ENCODE results near the gene TRIM49C. TPM values are rescaled to one million over a fixed set of nuclear protein-coding genes. Genes with fewer than 3 reads are reported as not detected.
"Not testable (repeated sequence)": the region's sequence is repeated elsewhere in the genome, so short reads cannot be mapped to it uniquely, and the experiment has no call there.

TRIM49C gene, protein sequence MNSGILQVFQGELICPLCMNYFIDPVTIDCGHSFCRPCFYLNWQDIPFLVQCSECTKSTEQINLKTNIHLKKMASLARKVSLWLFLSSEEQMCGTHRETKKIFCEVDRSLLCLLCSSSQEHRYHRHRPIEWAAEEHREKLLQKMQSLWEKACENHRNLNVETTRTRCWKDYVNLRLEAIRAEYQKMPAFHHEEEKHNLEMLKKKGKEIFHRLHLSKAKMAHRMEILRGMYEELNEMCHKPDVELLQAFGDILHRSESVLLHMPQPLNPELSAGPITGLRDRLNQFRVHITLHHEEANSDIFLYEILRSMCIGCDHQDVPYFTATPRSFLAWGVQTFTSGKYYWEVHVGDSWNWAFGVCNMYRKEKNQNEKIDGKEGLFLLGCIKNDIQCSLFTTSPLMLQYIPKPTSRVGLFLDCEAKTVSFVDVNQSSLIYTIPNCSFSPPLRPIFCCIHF
- total RNA-seq: not detected

- CTCF ChIA-PET, POLR2A ChIA-PET: not testable (repeated sequence)
Measured at GRCh38 chr11:90030806-90031205, at the start of gene TRIM49C. Gene TRIM49C (plus strand): TSS chr11:90031106. CDS start chr11:90035212, 4,106 bp downstream.

DNA sequence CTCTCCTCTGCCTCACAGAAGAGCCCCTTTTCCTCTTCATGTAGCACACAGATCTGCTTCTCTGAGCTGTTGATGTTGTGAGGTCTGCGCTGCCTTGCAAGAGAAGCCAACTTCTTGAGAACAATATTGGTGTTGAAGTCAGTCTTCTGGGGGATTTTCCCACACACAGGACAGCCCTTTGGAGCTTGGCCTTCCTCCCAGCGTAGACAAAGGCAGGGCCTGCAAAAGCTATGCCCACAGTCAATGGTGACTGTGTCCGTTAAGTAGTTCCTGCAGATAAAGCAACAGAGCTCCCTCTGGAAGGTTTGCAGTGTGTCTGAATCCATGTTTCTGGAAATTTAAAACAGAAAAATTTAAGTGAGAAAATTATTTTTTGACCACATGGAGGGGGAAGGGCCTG, 6.7 kb upstream of the TRIM49C start:
- CTCF ChIA-PET, POLR2A ChIA-PET: not testable (repeated sequence)

DNA sequence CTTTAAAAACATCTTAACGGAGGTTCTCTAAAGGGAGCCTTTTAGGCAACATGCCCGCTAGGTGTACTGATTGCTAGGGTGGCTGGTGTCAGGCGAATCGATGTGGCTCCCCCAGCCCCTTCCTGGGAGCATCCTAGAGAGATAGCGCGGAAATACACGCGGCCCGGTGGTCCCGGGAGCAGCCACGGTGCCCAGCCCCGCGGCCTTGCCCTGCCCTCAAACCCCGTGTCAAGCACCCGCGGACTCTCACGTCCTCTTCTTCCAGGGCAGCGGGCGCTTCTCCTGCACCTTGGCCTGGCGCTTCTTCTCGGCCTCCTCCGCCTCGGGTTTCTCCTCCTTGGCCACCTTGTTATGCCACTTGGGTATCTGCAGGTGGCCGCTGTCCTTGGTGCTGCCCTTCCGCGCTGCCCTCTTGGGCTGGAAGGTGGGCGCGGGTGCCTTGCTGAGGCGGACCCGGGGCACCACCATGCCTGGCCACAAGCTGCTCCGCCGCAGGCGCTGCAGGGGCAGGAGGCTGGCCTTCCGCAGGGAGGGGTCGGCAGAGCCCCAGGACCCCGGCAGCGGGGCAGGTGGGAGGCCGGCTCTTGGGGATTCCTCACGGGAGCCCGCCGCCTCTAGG, 20.8 kb downstream of the TRIM49C start:
- CTCF ChIA-PET, POLR2A ChIA-PET: not testable (repeated sequence)

- POLR2A ChIA-PET, CTCF ChIA-PET: not testable (repeated sequence)
Measured at GRCh38 chr11:90052311-90052710, 21.4 kb downstream of the TRIM49C start.

DNA sequence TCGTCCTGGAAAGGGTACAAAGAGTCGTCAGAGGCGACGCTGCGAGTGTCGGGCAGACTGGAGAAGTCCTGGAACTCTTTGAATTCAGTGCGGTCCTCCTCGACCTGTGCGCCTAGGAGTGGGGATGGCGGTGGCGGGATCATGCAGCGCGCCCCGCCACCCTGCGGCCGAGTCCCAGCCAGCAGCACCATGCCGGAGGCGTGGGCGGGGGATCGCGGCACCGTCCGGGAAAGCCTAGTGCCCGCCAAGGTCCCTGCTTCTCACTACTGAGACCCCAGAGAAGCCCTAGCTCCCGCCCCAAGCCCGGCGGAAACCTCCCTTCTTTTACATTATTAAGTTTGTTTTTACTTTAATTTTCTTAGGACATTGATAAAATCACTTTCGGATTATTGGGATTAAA, 22.6 kb downstream of the TRIM49C start:
- POLR2A ChIA-PET, CTCF ChIA-PET: not testable (repeated sequence)

DNA sequence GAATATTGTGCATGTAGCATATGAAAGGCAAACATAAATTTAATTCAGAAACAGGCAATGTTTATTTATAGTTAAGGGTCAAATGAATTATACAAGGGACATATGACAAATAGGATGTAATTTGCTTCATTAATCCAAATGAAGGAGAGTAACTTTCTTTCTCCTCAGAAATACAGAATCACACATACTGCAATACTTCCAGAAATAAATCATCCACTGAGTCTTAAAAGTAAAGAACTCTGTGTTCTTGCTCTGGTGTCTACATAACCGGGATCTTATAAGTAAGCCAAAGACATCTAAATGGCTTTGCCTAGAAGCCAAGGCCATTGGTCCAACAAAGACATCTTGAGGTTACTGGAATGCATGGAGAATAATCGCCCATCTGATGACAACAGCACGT, 54.7 kb downstream of the TRIM49C start, which contains the start of gene UBTFL1:
UBTFL1 (plus strand) TSS at position 301 of the 400 bp plus-strand sequence; CDS start at position 301, 0 bp downstream.
- CTCF ChIA-PET, POLR2A ChIA-PET: not testable (repeated sequence)

- CTCF ChIA-PET: not testable (repeated sequence)
Measured at GRCh38 chr11:90088731-90089130, 57.8 kb downstream of the TRIM49C start.

More at GRCh38 chr11:90088731-90089130, 57.8 kb downstream of the TRIM49C start:
- POLR2A ChIA-PET: not testable (repeated sequence)

Other genes with a start within 250 kb of the TRIM49C start
- gene TRIM49, start 222.5 kb upstream of the TRIM49C start, total RNA-seq: not detected
- not detected for gene TRIM64B, start 152.6 kb upstream of the TRIM49C start, total RNA-seq
- gene TRIM49D1, start 108.9 kb upstream of the TRIM49C start, total RNA-seq: not detected
- not detected for gene TRIM49D2, start 107.0 kb upstream of the TRIM49C start, total RNA-seq
- gene TRIM64, start 65.1 kb upstream of the TRIM49C start, total RNA-seq: not detected
- not detected for gene UBTFL1, start 54.8 kb downstream of the TRIM49C start, total RNA-seq
- gene NAALAD2, start 103.6 kb downstream of the TRIM49C start, total RNA-seq: not detected
- gene CHORDC1, start 191.9 kb downstream of the TRIM49C start, total RNA-seq: 100 to 1,000 TPM; 108 to 114 TPM